ENCODE measurements around the gene SLC18B1.

Gene SLC18B1

GRCh38 chr6:132797951-132798868 lies at the start of gene SLC18B1:
Gene SLC18B1 (minus strand): TSS chr6:132798637. CDS start chr6:132798456, 181 bp downstream.
- peak; percentile 52 for DNase-seq

- DNase-seq, result no peak
Measured at GRCh38 chr6:132843316-132844035, 45.0 kb upstream of the SLC18B1 start.

- no peak for DNase-seq
Measured at GRCh38 chr6:132841966-132842365, 43.5 kb upstream of the SLC18B1 start.

GRCh38 chr6:132832891-132833290 lies 34.5 kb upstream of the SLC18B1 start:
- DNase-seq, result no peak

GRCh38 chr6:132830334-132830751 lies 31.9 kb upstream of the SLC18B1 start:
- DNase-seq, result peak; percentile 27

GRCh38 chr6:132820629-132821381 lies 22.4 kb upstream of the SLC18B1 start:
- DNase-seq, result peak; percentile 47

- DNase-seq, result peak; percentile 56
Measured at GRCh38 chr6:132819405-132820161, 21.1 kb upstream of the SLC18B1 start.

- peak; percentile 37 for DNase-seq
Measured at GRCh38 chr6:132818404-132819359, 20.2 kb upstream of the SLC18B1 start.

- no peak for DNase-seq
Measured at GRCh38 chr6:132817554-132818403, 19.3 kb upstream of the SLC18B1 start.

- DNase-seq, result peak; percentile 26
Measured at GRCh38 chr6:132816660-132817059, 18.2 kb upstream of the SLC18B1 start.

- peak; percentile 59 for DNase-seq
Measured at GRCh38 chr6:132814716-132815570, 16.5 kb upstream of the SLC18B1 start.

- DNase-seq, result peak; percentile 66
Measured at GRCh38 chr6:132813173-132813856, 14.9 kb upstream of the SLC18B1 start.

- DNase-seq, result no peak
Measured at GRCh38 chr6:132812756-132813172, 14.3 kb upstream of the SLC18B1 start.

GRCh38 chr6:132812255-132812732 lies 13.9 kb upstream of the SLC18B1 start:
- DNase-seq, result no peak

- no peak for DNase-seq
Measured at GRCh38 chr6:132811276-132811675, 12.8 kb upstream of the SLC18B1 start.

GRCh38 chr6:132805548-132805947 lies 7.1 kb upstream of the SLC18B1 start:
- no peak for DNase-seq

- no peak for DNase-seq
Measured at GRCh38 chr6:132804251-132804650, 5.8 kb upstream of the SLC18B1 start.

- no peak for DNase-seq
Measured at GRCh38 chr6:132800656-132801055, 2.2 kb upstream of the SLC18B1 start.

Measured in activated CD4-positive, alpha-beta T cell treated with anti-CD3 and anti-CD28 coated beads, Interleukin-2, amount 50 U/mL, for 16 hours (primary cell).